ENCODE data around the gene STAT2. TPM values are rescaled to one million over a fixed set of nuclear protein-coding genes. Genes with fewer than 3 reads are reported as not detected.

STAT2 gene
- total and polyA plus RNA-seq, 2 of the 13 experiments (the other 11 are each of a cell fraction or from before 2014, with no cell fraction given): 43.5 to 84.6 TPM

- no peak for TF ChIP-seq CEBPZ (IDR thresholded peaks at IDR 0.05; ENCODE audit: low read length)
- peak; percentile 9; the same call in 1 of the 2 replicates for TF ChIP-seq ZNF362 (CRISPR knock-in tag; IDR thresholded peaks at IDR 0.05; ENCODE audit: borderline replicate concordance)
- TF ChIP-seq ZNF138 (CRISPR knock-in tag; IDR thresholded peaks at IDR 0.05; ENCODE audit: low read depth): peak; percentile 66; the same call in 1 of the 2 replicates
- TF ChIP-seq ZKSCAN5 (CRISPR knock-in tag; IDR thresholded peaks at IDR 0.05): no peak
- peak; percentile 80 for TF ChIP-seq ZFY (CRISPR knock-in tag; IDR thresholded peaks at IDR 0.05)
- TF ChIP-seq ZNF83 (CRISPR knock-in tag; IDR thresholded peaks at IDR 0.05; ENCODE audit: borderline replicate concordance): no peak
- no peak for TF ChIP-seq ARID2 (CRISPR knock-in tag; IDR thresholded peaks at IDR 0.05; ENCODE audit: borderline replicate concordance)
- TF ChIP-seq ZNF788 (CRISPR knock-in tag; IDR thresholded peaks at IDR 0.05; ENCODE audit: borderline replicate concordance): peak; percentile 95
- 0 out of 2 replicates have a peak, but pooled peaks have one; percentile 28 for TF ChIP-seq AKAP8 (CRISPR knock-in tag; IDR thresholded peaks at IDR 0.05)
- TF ChIP-seq TBX3 (IDR thresholded peaks at IDR 0.05; ENCODE audit: borderline replicate concordance): peak; percentile 22; the same call in 1 of the 2 replicates
- TF ChIP-seq ZBTB46 (CRISPR knock-in tag; IDR thresholded peaks at IDR 0.05; ENCODE audit: borderline replicate concordance): no peak; the same call in 1 of the 2 replicates
- TF ChIP-seq TOE1 (CRISPR knock-in tag; IDR thresholded peaks at IDR 0.05): no peak
- peak; percentile 91 for TF ChIP-seq NR2C2 (CRISPR knock-in tag; IDR thresholded peaks at IDR 0.05; ENCODE audit: borderline replicate concordance)
- TF ChIP-seq ZNF761 (CRISPR knock-in tag; conservative IDR thresholded peaks at IDR 0.05): no peak
- TF ChIP-seq EEA1 (CRISPR knock-in tag; IDR thresholded peaks at IDR 0.05; ENCODE audit: borderline replicate concordance): peak; percentile 17; the same call in 1 of the 2 replicates
- TF ChIP-seq SP4 (CRISPR knock-in tag; IDR thresholded peaks at IDR 0.05): peak; percentile 66; the same call in 1 of the 2 replicates
- TF ChIP-seq NFRKB (IDR thresholded peaks at IDR 0.05): no peak
- TF ChIP-seq SNAPC2 (CRISPR knock-in tag; IDR thresholded peaks at IDR 0.05): no peak
- no peak for TF ChIP-seq HDAC6 (IDR thresholded peaks at IDR 0.05; ENCODE audit: low read depth, low read length)
- 0 out of 2 replicates have a peak, but pooled peaks have one; percentile 73 for TF ChIP-seq ZNF367 (CRISPR knock-in tag; IDR thresholded peaks at IDR 0.05; ENCODE audit: borderline replicate concordance)
- peak; percentile 75; the same call in 1 of the 2 replicates for TF ChIP-seq MTA1 (CRISPR knock-in tag; IDR thresholded peaks at IDR 0.05; ENCODE audit: borderline replicate concordance)
Measured at GRCh38 chr12:56315622-56316473, 44.1 kb downstream of the STAT2 start, which contains the start of gene CNPY2 (continued).
